IMR-90 (cell line): Measurements from ENCODE around the gene HES6. TPM values are rescaled to one million over a fixed set of nuclear protein-coding genes. Genes with fewer than 3 reads are reported as not detected.

Experiments
- ATAC-seq: fragments of 200-7000 bp; cut with Tn5 transposase; 2 replicates; pipeline ENCODE4 v1.9.1; 2020; ENCODE audit warnings: low read depth, mild to moderate bottlenecking, moderate library complexity
- BruUV-seq: library from RNA; stranded (reverse); fragments of 400-500 nt; replicated peaks from 2 replicates; lab custom pipeline; 2021; lab: Mats Ljungman, UMichigan
- CTCF ChIA-PET: fragments of 300-600 bp; formaldehyde crosslinking; extraction: SDS; loops from one replicate; lab custom pipeline; 2021; ENCODE audit warnings: antibody characterized with exemption; lab: Yijun Ruan, JAX
- POLR2A ChIA-PET: fragments of 300-600 bp; sonication (Branson Sonifier 250); formaldehyde crosslinking; loops from one replicate; lab custom pipeline; 2022; ENCODE audit warnings: antibody characterized with exemption; ENCODE audit not compliant: unreplicated experiment; lab: Charles Lee
- DNase-seq: peaks from one replicate; pipeline ENCODE4 v3.0.0; 2013
- H2AFZ ChIP-seq: replicated peaks from 2 replicates; pipeline ENCODE3; 2013; ENCODE audit warnings: low read length, mild to moderate bottlenecking; ENCODE audit not compliant: poor library complexity
- H2AK5ac ChIP-seq: 2 replicates; pipeline ENCODE4 v1.6.1; 2013; ENCODE audit warnings: low read depth, low read length, inconsistent platforms
- H2AK9ac ChIP-seq: replicated peaks from 2 replicates; pipeline ENCODE3; 2013; ENCODE audit warnings: mild to moderate bottlenecking, low read depth, low read length, moderate library complexity; ENCODE audit not compliant: poor library complexity
- H2BK120ac ChIP-seq: 2 replicates; pipeline ENCODE4 v1.6.1; 2013; ENCODE audit warnings: low read depth, low read length, inconsistent platforms
- H2BK15ac ChIP-seq: 3 replicates; pipeline ENCODE4 v1.6.1; 2013; ENCODE audit warnings: low read depth, low read length, inconsistent platforms
- H2BK20ac ChIP-seq: 2 replicates; pipeline ENCODE4 v1.6.1; 2013; ENCODE audit warnings: low read depth, mild to moderate bottlenecking, inconsistent platforms, low read length, moderate library complexity
- H2BK5ac ChIP-seq: 2 replicates; pipeline ENCODE4 v1.6.1; 2013; ENCODE audit warnings: mild to moderate bottlenecking, low read depth, low read length, inconsistent platforms; ENCODE audit not compliant: poor library complexity, severe bottlenecking
- H3K14ac ChIP-seq: replicated peaks from 2 replicates; pipeline ENCODE4 v1.6.1; 2013; ENCODE audit warnings: low read depth, low read length, inconsistent platforms
- H3K18ac ChIP-seq: 2 replicates; pipeline ENCODE4 v1.6.1; 2013; ENCODE audit warnings: low read depth, low read length, control low read depth
- H3K23ac ChIP-seq: 2 replicates; pipeline ENCODE4 v1.6.1; 2013; ENCODE audit warnings: low read depth, low read length, inconsistent platforms
- H3K27ac ChIP-seq: 2 replicates; pipeline ENCODE4 v1.5.1; 2013; ENCODE audit warnings: mild to moderate bottlenecking, control low read depth, low read length; ENCODE audit not compliant: insufficient read depth
- H3K27me3 ChIP-seq: 2 replicates; pipeline ENCODE4 v1.6.1; 2013; ENCODE audit warnings: low read length; ENCODE audit not compliant: control insufficient read depth, insufficient read depth
- H3K36me3 ChIP-seq: 2 replicates; pipeline ENCODE4 v1.6.1; 2013; ENCODE audit warnings: low read length, mixed read lengths; ENCODE audit not compliant: control insufficient read depth, insufficient read depth
- H3K4ac ChIP-seq: 2 replicates; pipeline ENCODE4 v1.6.1; 2013; ENCODE audit warnings: low read depth, low read length, inconsistent platforms
- H3K4me1 ChIP-seq: 2 replicates; pipeline ENCODE4 v1.6.1; 2013; ENCODE audit warnings: low read length, mixed read lengths; ENCODE audit not compliant: control insufficient read depth, insufficient read depth
- H3K4me2 ChIP-seq: 2 replicates; pipeline ENCODE4 v1.6.1; 2013; ENCODE audit warnings: low read depth, mild to moderate bottlenecking, control low read depth, low read length, moderate library complexity
- H3K4me3 ChIP-seq: 2 replicates; pipeline ENCODE4 v1.5.1; 2013; ENCODE audit warnings: low read depth, mild to moderate bottlenecking, control low read depth, low read length, moderate library complexity; ENCODE audit not compliant: insufficient read depth
- H3K56ac ChIP-seq: 2 replicates; pipeline ENCODE4 v1.6.1; 2013; ENCODE audit warnings: low read length, inconsistent platforms; ENCODE audit not compliant: insufficient read depth; ENCODE audit errors: extremely low read depth
- H3K79me1 ChIP-seq, 2 experiments: 2 replicates each; pipeline ENCODE4 v1.6.1; 2013; ENCODE audit warnings: low read length in 2 of 2, inconsistent platforms in 1 of 2, low read depth in 1 of 2
- H3K9ac ChIP-seq: 2 replicates; pipeline ENCODE4 v1.6.1; 2013; ENCODE audit warnings: low read depth, low read length, control low read depth
- H3K9me1 ChIP-seq: 2 replicates; pipeline ENCODE4 v1.6.1; 2013; ENCODE audit warnings: low read length, inconsistent platforms; ENCODE audit not compliant: insufficient read depth
- H3K9me3 ChIP-seq: 2 replicates; pipeline ENCODE4 v1.6.1; 2013; ENCODE audit warnings: low read length; ENCODE audit not compliant: control insufficient read depth, insufficient read depth
- H4K20me1 ChIP-seq: 2 replicates; pipeline ENCODE4 v1.6.1; 2013; ENCODE audit warnings: low read length, inconsistent platforms; ENCODE audit not compliant: insufficient read depth
- H4K5ac ChIP-seq: 2 replicates; pipeline ENCODE4 v1.6.1; 2013; ENCODE audit warnings: mild to moderate bottlenecking, low read depth, low read length, control low read depth
- H4K8ac ChIP-seq, 2 experiments: 2 replicates each; pipeline ENCODE4 v1.6.1; 2013; ENCODE audit warnings: low read depth in 2 of 2, low read length in 2 of 2, control low read depth in 1 of 2, inconsistent platforms in 1 of 2
- H4K91ac ChIP-seq: 2 replicates; pipeline ENCODE4 v1.6.1; 2013; ENCODE audit warnings: low read depth, low read length, inconsistent platforms; ENCODE audit not compliant: insufficient read depth
- BHLHE40 ChIP-seq: fragments of 150-350 bp; IDR thresholded peaks from 2 replicates; pipeline ENCODE4 v1.6.1; 2016; ENCODE audit warnings: mild to moderate bottlenecking, low read depth, low read length
- POLR2A ChIP-seq: IDR thresholded peaks from 2 replicates; pipeline ENCODE4 v1.6.1; 2012; ENCODE audit warnings: mild to moderate bottlenecking, low read depth, low read length
- RCOR1 ChIP-seq: IDR thresholded peaks from 2 replicates; pipeline ENCODE4 v1.6.1; 2012; ENCODE audit warnings: mild to moderate bottlenecking, low read length, improper control_type of control experiment; ENCODE audit not compliant: insufficient replicate concordance
- SMC3 ChIP-seq: fragments of 150-350 bp; IDR thresholded peaks from 2 replicates; pipeline ENCODE4 v1.6.1; 2016; ENCODE audit warnings: low read depth, mild to moderate bottlenecking, antibody characterized with exemption, low read length, moderate library complexity
- WGBS, 2 experiments: methylation state at CpG; one replicate each; pipeline versions ENCODE4 v1.1.5 to v1.1.7; 2013; ENCODE audit warnings: missing lambda C conversion rate in 2 of 2; ENCODE audit not compliant: insufficient read length in 1 of 2; ENCODE audit errors: extremely low coverage in 2 of 2; 5-methylcytosine and 5-hydroxymethylcytosine counted together
- dilution Hi-C: fragments of 300-500 bp; cut with HindIII; formaldehyde crosslinking; loops from one replicate; pipeline ENCODE4 v1.14.3; 2018; ENCODE audit warnings: low sequenced_read_pairs; ENCODE audit not compliant: unreplicated experiment
- in situ Hi-C: fragments of 300-500 bp; cut with MboI; formaldehyde crosslinking; loops from 3 replicates; pipeline ENCODE4 v1.14.3; 2019; ENCODE audit warnings: low sequenced_read_pairs, inconsistent platforms, mixed read lengths
- intact Hi-C: fragments of 100-400 bp; cut with micrococcal nuclease; formaldehyde crosslinking; loops from 2 replicates; pipeline ENCODE4 v1.10.0; 2022
- polyA plus RNA-seq, 3 experiments: library from polyadenylated mRNA; depleted of rRNA; stranded (reverse); fragments of >200 nt; gene quantifications; 2 replicates each; pipeline ENCODE4 v1.2.3, GENCODE V29; 2012; ENCODE audit warnings: low replicate concordance in 1 of 3
- total RNA-seq: library from RNA; depleted of rRNA; stranded (reverse); fragments of >200 nt; gene quantifications from 2 replicates; pipeline ENCODE4 v1.2.3, GENCODE V29; 2012

The HES6 gene
- total and polyA plus RNA-seq, 2 of the 4 experiments (the other 2 are of a cell fraction) = 1.3 to 3.3 TPM

DNA sequence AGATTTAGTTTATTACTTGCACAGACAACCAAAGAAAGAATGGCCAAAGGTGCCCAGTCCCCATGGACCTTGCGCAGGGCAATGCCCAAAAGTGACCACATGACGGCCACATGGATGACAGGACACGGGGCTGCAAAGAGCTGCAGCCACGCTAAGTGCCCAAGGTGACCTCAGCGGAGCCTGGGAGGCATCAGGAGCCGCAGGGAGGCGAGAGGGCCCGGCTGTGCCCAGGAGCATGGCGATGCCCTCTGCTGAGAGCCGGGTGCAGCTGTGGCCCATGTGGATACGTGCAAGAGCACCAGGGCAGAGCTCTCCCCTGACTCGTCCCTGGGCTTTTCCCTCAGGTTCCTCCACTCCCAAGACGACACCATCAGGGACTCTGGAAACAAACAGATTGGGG, 14.7 kb downstream of the HES6 start:
- H4K20me1 ChIP-seq = no peaks in the 10 kb centered on the region
- no peak overlapping the region for H3K56ac ChIP-seq
- in situ Hi-C loops (no loop called here), intact Hi-C loops (no loop called here), dilution Hi-C loops (no loop called here)
- no peak for ATAC-seq
- no peaks in the 10 kb centered on the region for H3K9me1 ChIP-seq
- H3K4me3 ChIP-seq = no peak overlapping the region
- no peak for DNase-seq
- no peak overlapping the region for H2BK5ac ChIP-seq
- no peak overlapping the region for H2BK20ac ChIP-seq
- no peaks in the 10 kb centered on the region for H3K79me1 ChIP-seq
- CTCF ChIA-PET = no interaction called here
- H3K14ac ChIP-seq = no peak overlapping the region
- H4K8ac ChIP-seq = no peak overlapping the region
- no peak overlapping the region for H3K9ac ChIP-seq
- no peak overlapping the region for H4K91ac ChIP-seq
- H3K27ac ChIP-seq = no peak overlapping the region
- no peak overlapping the region for H2AK9ac ChIP-seq
- H3K18ac ChIP-seq = no peak overlapping the region
- H2BK120ac ChIP-seq = no peak overlapping the region
- no peak overlapping the region for H2AK5ac ChIP-seq
- no peak overlapping the region for H3K4ac ChIP-seq
- H2BK15ac ChIP-seq = no peak overlapping the region
- H3K9me3 ChIP-seq = no peaks in the 10 kb centered on the region
- TF ChIP-seq BHLHE40 (no peak), SMC3 (no peak), POLR2A (no peak), RCOR1 (no peak)
- H3K27me3 ChIP-seq = peaks cover 20% of the 10 kb centered on the region
- H3K4me2 ChIP-seq = no peak overlapping the region
- no peak overlapping the region for H3K23ac ChIP-seq
- H3K4me1 ChIP-seq = 0 out of 2 replicates have a peak, but pooled peaks cover 2% of the 10 kb centered on the region
- no peak overlapping the region for H4K5ac ChIP-seq
- no peaks in the 10 kb centered on the region for H3K36me3 ChIP-seq
- POLR2A ChIA-PET = no interaction called here
- 100% methylated on average over 2 of the region's 13 CpGs; no CpG with 5 or more reads in 1 of the 2 experiments for WGBS, 2 experiments
- H2AFZ ChIP-seq = no peak overlapping the region
- BruUV-seq = no TSS peak
